HAP-1 (cell line): ENCODE data around the gene ZNF319.

Experiments used
- DNase-seq, 2 experiments: peaks; one replicate each; pipeline ENCODE4 v3.0.0-alpha.2; 2016 to 2020; ENCODE audit warnings: low spot score in 2 of 2
- H3K27me3 ChIP-seq: fragments of 250-450 bp; sonication (Bioruptor Pico); 2 replicates; pipeline ENCODE4 v1.5.1; 2020; ENCODE audit warnings: low read depth, mild to moderate bottlenecking, moderate library complexity
- H3K36me3 ChIP-seq: fragments of 250-450 bp; sonication (Bioruptor Pico); replicated peaks from 2 replicates; pipeline ENCODE4 v1.5.1; 2020; ENCODE audit warnings: mild to moderate bottlenecking
- H3K4me1 ChIP-seq: fragments of 250-450 bp; sonication (Bioruptor Pico); 2 replicates; pipeline ENCODE4 v1.5.1; 2020; ENCODE audit warnings: mild to moderate bottlenecking
- H3K4me3 ChIP-seq: fragments of 250-450 bp; sonication (Bioruptor Pico); 2 replicates; pipeline ENCODE4 v1.5.1; 2020; ENCODE audit warnings: mild to moderate bottlenecking, moderate library complexity
- H3K9me3 ChIP-seq: fragments of 250-450 bp; sonication (Bioruptor Pico); 2 replicates; pipeline ENCODE4 v1.5.1; 2020; ENCODE audit warnings: mild to moderate bottlenecking, moderate library complexity
- in situ Hi-C: fragments of 300-500 bp; cut with MboI; formaldehyde crosslinking; loops from 3 replicates; pipeline ENCODE4 v1.14.3; 2020; ENCODE audit warnings: low sequenced_read_pairs, inconsistent platforms, mixed read lengths

The ZNF319 gene

GRCh38 chr16:58002416-58002800 lies 1.9 kb upstream of the ZNF319 start:
- Histone ChIP-seq H3K36me3 (peaks cover 33% of the 10 kb centered on the region), H3K27me3 (no peaks in the 10 kb centered on the region; the same call in 1 of the 2 replicates), H3K4me1 (peaks cover 5% of the 10 kb centered on the region; the same call in 1 of the 2 replicates), H3K9me3 (no peaks in the 10 kb centered on the region), H3K4me3 (no peak overlapping the region)
- no peak for DNase-seq
- in situ Hi-C loops: no loop called here

GRCh38 chr16:58001781-58002415 lies 1.4 kb upstream of the ZNF319 start:
- Histone ChIP-seq H3K4me3 (peak overlapping the region; percentile 81), H3K36me3 (peaks cover 30% of the 10 kb centered on the region), H3K9me3 (no peaks in the 10 kb centered on the region), H3K4me1 (peaks cover 5% of the 10 kb centered on the region; the same call in 1 of the 2 replicates), H3K27me3 (no peaks in the 10 kb centered on the region; the same call in 1 of the 2 replicates)
- in situ Hi-C loops: no loop called here
- no peak for DNase-seq

DNA sequence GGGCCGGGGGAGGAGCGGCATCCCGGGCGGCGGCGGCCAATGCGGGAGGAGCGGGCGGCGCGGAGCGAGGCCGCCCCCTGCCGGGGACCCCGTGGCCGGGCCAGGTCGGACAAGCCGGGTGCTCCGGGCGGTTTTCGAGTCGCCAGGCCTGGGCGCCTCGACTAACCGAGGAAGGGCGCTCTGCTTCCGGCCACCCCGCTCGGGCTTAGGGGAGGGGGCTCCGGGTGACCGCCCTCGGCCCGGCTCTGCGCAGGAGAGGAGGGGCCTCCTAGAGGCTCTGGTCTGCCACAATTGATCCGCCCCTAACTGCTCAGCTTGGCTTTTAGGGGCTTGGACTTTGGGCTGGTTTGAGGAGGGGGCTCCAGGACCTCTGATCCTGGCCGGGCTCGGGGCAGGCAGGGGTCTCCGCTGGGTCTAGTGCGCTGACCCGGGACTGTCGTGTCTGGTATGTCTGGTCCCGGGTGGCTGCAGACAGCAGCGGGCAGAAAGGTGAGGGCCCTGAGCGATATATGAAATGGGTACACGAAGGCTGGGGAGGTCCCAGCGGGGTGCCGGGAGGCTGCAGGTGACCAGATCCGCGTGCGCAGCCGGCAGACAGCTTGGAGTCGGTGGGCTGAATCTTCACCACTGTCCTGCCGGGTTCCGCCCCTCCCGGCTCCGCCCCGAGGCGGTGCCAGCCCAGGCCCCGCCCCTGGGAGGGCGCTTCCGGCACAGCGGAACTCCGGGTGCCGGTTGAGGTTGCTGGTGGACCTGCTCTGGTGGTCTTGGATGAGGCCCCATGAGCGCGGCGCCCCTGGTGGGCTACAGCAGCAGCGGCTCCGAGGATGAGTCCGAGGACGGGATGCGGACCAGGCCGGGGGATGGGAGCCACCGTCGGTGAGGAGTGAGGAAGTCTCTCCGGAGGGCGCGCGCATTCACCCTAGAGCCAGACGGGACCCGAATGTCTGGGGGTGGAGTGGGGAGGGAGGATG lies 519 bp upstream of the ZNF319 start, which contains the start of gene USB1:
TSS of gene USB1 (plus strand) at position 702 of the 971 bp plus-strand sequence. CDS start at position 779, 77 bp downstream.
- Histone ChIP-seq H3K4me3 (peak within 1 kb of the TSS; percentile 81), H3K36me3 (peaks cover 26% of the 10 kb centered on the region), H3K9me3 (no peaks in the 10 kb centered on the region), H3K27me3 (no peaks in the 10 kb centered on the region; the same call in 1 of the 2 replicates), H3K4me1 (peaks cover 5% of the 10 kb centered on the region; the same call in 1 of the 2 replicates)
- peak; percentile 69 to 91 for DNase-seq
- in situ Hi-C loops: no loop called here

DNA sequence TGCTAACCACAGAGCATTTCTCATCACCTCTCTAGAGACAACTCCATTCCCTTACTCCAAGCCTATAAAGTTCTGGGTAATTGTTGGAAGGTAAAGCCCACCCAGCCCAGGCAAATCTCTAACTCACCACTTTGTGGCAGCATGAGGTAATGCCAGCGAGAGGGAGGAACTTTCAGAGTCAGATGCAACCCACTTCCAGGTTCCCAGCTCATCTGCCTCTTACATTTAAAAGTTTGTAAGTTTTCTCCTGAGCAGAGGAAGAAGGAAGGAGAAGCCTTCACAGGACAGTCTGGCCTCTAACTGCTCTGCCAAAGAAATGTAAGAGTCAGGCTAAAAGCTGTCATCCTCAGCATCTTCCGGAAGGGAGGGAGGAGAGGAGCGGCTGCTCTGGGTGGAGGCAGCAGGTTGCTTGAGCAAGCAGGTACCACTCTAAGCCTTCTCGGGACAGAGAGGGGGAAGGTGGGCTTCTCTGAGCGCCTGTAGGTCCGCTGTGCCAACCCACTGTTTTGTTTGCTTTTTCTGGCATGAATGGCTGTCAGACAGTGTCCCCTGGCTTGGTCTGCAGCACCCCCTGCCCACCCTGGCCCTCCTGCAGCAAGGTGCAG lies 1.0 kb downstream of the ZNF319 start:
- H3K9me3 ChIP-seq: no peaks in the 10 kb centered on the region; the same call in 1 of the 2 replicates
- DNase-seq: peak; percentile 11 to 37
- no peaks in the 10 kb centered on the region; the same call in 1 of the 2 replicates for H3K27me3 ChIP-seq
- peak overlapping the region; percentile 42 for H3K4me3 ChIP-seq
- peaks cover 13% of the 10 kb centered on the region for H3K36me3 ChIP-seq
- H3K4me1 ChIP-seq: peaks cover 5% of the 10 kb centered on the region; the same call in 1 of the 2 replicates
- in situ Hi-C loops: no loop called here

DNA sequence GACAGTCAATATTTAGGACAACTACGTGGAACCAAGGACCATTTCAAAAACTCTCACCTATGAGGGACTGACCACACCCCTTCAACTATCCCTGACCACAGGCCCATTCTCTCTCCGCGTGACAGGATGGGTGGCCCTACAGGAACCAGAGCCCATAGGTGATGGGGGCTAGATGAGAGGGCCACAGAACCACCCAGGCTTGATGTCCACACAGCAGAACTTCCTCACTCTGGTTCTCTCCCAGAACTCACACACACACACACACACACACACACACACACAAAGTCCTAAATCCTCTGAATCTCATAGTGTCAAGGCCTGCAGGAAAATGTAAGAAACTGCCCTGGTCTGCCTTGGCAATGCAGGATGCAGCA lies 1.5 kb downstream of the ZNF319 start:
- H3K4me3 ChIP-seq: peak overlapping the region; percentile 42
- in situ Hi-C loops: no loop called here

DNA sequence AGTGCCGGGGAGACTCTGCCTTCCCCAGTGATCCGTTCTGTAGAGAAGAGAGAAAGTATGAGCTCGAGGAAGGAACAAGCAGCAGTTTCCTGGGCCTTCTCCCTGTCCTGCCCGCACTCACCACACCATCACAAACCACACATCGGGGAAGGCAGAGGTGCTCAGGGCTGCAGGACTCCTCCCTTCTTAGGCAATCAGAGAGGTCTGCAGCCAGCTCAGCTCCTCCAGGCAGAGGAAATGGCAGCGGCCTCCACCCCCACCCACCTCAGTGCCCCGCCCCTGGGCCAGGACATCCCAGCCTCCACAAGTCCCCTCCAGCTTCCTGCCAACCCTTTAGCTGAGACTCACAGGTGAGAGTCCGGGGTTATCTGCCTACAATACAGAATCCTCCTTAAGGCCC lies 2.0 kb downstream of the ZNF319 start:
- DNase-seq: no peak

More for the DNA sequence above, 1.5 kb downstream of the ZNF319 start:
- Histone ChIP-seq H3K27me3 (no peaks in the 10 kb centered on the region; the same call in 1 of the 2 replicates), H3K9me3 (no peaks in the 10 kb centered on the region; the same call in 1 of the 2 replicates), H3K36me3 (peaks cover 8% of the 10 kb centered on the region), H3K4me1 (peaks cover 5% of the 10 kb centered on the region; the same call in 1 of the 2 replicates)
- DNase-seq: no peak

GRCh38 chr16:57997528-57998265 lies 2.8 kb downstream of the ZNF319 start:
- Histone ChIP-seq H3K4me1 (peaks cover 5% of the 10 kb centered on the region; the same call in 1 of the 2 replicates), H3K27me3 (no peaks in the 10 kb centered on the region), H3K4me3 (no peak overlapping the region), H3K36me3 (peaks cover 6% of the 10 kb centered on the region; the same call in 1 of the 2 replicates), H3K9me3 (no peaks in the 10 kb centered on the region; the same call in 1 of the 2 replicates)
- DNase-seq: no peak
- in situ Hi-C loops: no loop called here

More for the DNA sequence above, 2.0 kb downstream of the ZNF319 start:
- Histone ChIP-seq H3K4me1 (peaks cover 5% of the 10 kb centered on the region; the same call in 1 of the 2 replicates), H3K4me3 (no peak overlapping the region), H3K27me3 (no peaks in the 10 kb centered on the region), H3K36me3 (peaks cover 6% of the 10 kb centered on the region), H3K9me3 (no peaks in the 10 kb centered on the region; the same call in 1 of the 2 replicates)
- in situ Hi-C loops: no loop called here

- in situ Hi-C loops: no loop called here
- no peaks in the 10 kb centered on the region for H3K27me3 ChIP-seq
- H3K36me3 ChIP-seq: 0 out of 2 replicates have a peak, but pooled peaks cover 6% of the 10 kb centered on the region
- no peaks in the 10 kb centered on the region; the same call in 1 of the 2 replicates for H3K9me3 ChIP-seq
- H3K4me3 ChIP-seq: no peak overlapping the region
- H3K4me1 ChIP-seq: peaks cover 5% of the 10 kb centered on the region; the same call in 1 of the 2 replicates
- no peak for DNase-seq
These were observed 3.3 kb downstream of the ZNF319 start for GRCh38 chr16:57997176-57997527.

DNA sequence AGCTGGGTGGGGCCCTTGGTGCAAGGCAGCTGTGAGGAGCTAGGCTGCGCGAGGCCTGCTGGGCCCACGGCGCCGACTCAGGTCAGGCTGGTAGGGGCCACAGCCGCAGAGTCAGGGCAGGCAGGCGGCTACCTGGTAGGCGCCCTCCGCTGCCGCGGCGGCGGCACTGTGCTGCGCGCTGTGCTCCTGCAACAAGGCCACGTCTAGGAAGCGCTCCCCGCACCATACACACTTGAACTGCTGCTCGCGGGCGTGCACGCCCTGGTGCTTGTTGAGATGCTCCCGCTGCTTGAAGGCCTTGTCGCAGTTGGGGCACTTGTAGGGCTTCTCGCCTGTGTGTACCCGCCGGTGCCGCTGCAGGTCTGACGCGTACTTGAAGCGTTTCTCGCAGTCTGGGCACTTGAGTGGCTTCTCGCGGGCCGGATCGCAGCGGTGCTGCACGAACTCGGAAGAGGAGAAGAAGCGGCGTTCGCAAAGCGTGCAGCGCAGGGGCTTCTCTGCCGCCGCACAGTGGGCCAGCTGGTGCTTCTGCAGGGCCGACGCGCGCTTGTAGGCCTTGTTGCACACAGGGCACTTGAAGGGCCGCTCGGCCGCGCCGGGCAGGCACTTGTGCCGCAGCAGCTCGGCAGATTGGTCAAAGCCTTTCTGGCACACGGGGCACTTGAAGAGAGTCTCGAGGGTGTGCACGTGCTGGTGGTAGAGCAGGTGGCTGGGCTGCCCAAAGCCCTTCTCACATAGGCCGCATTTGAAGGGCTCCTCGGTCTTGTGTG lies 3.9 kb downstream of the ZNF319 start:
- DNase-seq: no peak
- Histone ChIP-seq H3K27me3 (no peaks in the 10 kb centered on the region), H3K9me3 (no peaks in the 10 kb centered on the region; the same call in 1 of the 2 replicates), H3K4me1 (peaks cover 5% of the 10 kb centered on the region; the same call in 1 of the 2 replicates), H3K36me3 (0 out of 2 replicates have a peak, but pooled peaks cover 6% of the 10 kb centered on the region), H3K4me3 (no peak overlapping the region)
- in situ Hi-C loops: no loop called here

DNA sequence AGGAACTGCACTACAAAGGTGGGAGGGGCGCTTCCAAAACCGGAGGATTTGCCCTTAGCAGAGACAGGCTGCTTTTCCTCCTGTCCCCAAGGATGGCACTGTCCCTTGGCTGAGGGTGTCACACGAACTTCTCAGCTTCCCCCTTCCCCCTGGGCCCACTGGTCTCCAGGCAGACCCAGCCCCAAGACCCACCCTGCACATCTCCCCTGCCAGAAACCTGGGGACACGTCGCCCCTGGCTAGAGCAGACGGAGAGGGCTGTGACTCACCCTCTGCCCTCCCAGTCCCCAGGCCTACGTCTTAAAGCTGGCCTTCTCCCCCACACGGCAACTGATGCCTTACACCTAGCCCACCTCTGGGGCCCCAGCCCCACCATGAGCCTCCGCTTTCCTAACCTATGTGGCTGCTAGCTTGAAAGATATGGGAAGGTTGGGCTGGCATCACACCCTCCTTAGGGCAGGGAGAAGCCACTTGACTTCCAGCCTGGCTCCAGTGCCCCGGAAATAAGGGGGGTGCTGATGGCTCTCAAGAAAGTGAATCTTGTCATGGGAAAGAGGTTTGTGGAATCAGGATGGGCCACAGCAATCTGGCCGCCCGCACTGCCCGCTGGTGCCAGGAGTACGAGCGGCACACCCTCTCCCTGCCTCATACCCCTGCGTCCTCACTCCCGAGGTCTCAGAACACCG lies 4.6 kb downstream of the ZNF319 start:
- Histone ChIP-seq H3K36me3 (0 out of 2 replicates have a peak, but pooled peaks cover 6% of the 10 kb centered on the region), H3K27me3 (no peaks in the 10 kb centered on the region), H3K4me3 (no peak overlapping the region), H3K9me3 (no peaks in the 10 kb centered on the region; the same call in 1 of the 2 replicates), H3K4me1 (peaks cover 5% of the 10 kb centered on the region; the same call in 1 of the 2 replicates)
- in situ Hi-C loops: no loop called here
- DNase-seq: no peak

- peaks cover 5% of the 10 kb centered on the region; the same call in 1 of the 2 replicates for H3K4me1 ChIP-seq
- in situ Hi-C loops: no loop called here
- H3K36me3 ChIP-seq: 0 out of 2 replicates have a peak, but pooled peaks cover 6% of the 10 kb centered on the region
- DNase-seq: peak; percentile 43 to 81
- no peak overlapping the region for H3K4me3 ChIP-seq
- H3K9me3 ChIP-seq: no peaks in the 10 kb centered on the region; the same call in 1 of the 2 replicates
- no peaks in the 10 kb centered on the region for H3K27me3 ChIP-seq
These were observed 5.7 kb downstream of the ZNF319 start for GRCh38 chr16:57994778-57995177.
